GM12872 (cell line): ENCODE measurements around the gene ETNK1.

Experiments used
- CTCF ChIP-seq: IDR thresholded peaks from 3 replicates; pipeline ENCODE4 v1.5.1; 2011; ENCODE audit warnings: low read depth, mild to moderate bottlenecking, low read length, moderate library complexity; ENCODE audit not compliant: insufficient read depth

ETNK1 gene

GRCh38 chr12:22657538-22657937 lies 32.6 kb downstream of the ETNK1 start:
- TF ChIP-seq CTCF: no peak

GRCh38 chr12:22658214-22658613 lies 33.2 kb downstream of the ETNK1 start:
- no peak for TF ChIP-seq CTCF

GRCh38 chr12:22662356-22662755 lies 37.4 kb downstream of the ETNK1 start:
- TF ChIP-seq CTCF: no peak

GRCh38 chr12:22665476-22665875 lies 40.5 kb downstream of the ETNK1 start:
- TF ChIP-seq CTCF: no peak

- TF ChIP-seq CTCF: no peak
Observed at GRCh38 chr12:22667122-22667521, 42.2 kb downstream of the ETNK1 start.

GRCh38 chr12:22668441-22668840 lies 43.5 kb downstream of the ETNK1 start:
- TF ChIP-seq CTCF: no peak

GRCh38 chr12:22670762-22671161 lies 45.8 kb downstream of the ETNK1 start:
- 0 out of 3 replicates have a peak, but pooled peaks have one; percentile 5 for TF ChIP-seq CTCF

GRCh38 chr12:22672951-22673350 lies 48.0 kb downstream of the ETNK1 start:
- TF ChIP-seq CTCF: no peak
